CD14-positive monocyte (primary cell): ENCODE measurements around the gene CCDC50. TPM values are rescaled to one million over a fixed set of nuclear protein-coding genes. Genes with fewer than 3 reads are reported as not detected.

ENCODE experiments used
- DNase-seq, 3 donors: peaks; one replicate each; pipeline ENCODE4 v3.0.0-alpha.2; 2011 to 2022
- H2AFZ ChIP-seq: 2 replicates; pipeline ENCODE4 v1.6.0; 2012; ENCODE audit warnings: mild to moderate bottlenecking, low read depth, low read length, inconsistent platforms; ENCODE audit not compliant: insufficient read depth, poor library complexity, severe bottlenecking
- H3K27ac ChIP-seq, 2 donors: 1 replicate in 1 of 2; 2 replicates in 1 of 2; pipeline ENCODE4 v1.5.1; 2012 to 2013; ENCODE audit warnings: low read length in 2 of 2, control low read depth in 1 of 2, inconsistent platforms in 1 of 2, low read depth in 1 of 2, mild to moderate bottlenecking in 1 of 2
- H3K27me3 ChIP-seq, 2 donors: one replicate each; pipeline versions ENCODE4 v1.6.0 to v1.6.1; 2011 to 2013; ENCODE audit warnings: low read length in 2 of 2; ENCODE audit not compliant: control insufficient read depth in 2 of 2, insufficient read depth in 2 of 2
- H3K36me3 ChIP-seq, 2 donors: replicated peaks in 1 of 2; 1 replicate in 1 of 2; 2 replicates in 1 of 2; pipeline versions ENCODE4 v1.5.1 to v1.6.1; 2012 to 2013; ENCODE audit warnings: low read length in 2 of 2, control low read depth in 1 of 2, inconsistent platforms in 1 of 2, mild to moderate bottlenecking in 1 of 2; ENCODE audit not compliant: insufficient read depth in 2 of 2, control insufficient read depth in 1 of 2
- H3K4me1 ChIP-seq, 2 donors: 1 replicate in 1 of 2; 2 replicates in 1 of 2; pipeline versions ENCODE4 v1.5.1 to v1.6.1; 2012 to 2013; ENCODE audit warnings: low read length in 2 of 2, control low read depth in 1 of 2, inconsistent platforms in 1 of 2, mild to moderate bottlenecking in 1 of 2, moderate library complexity in 1 of 2; ENCODE audit not compliant: insufficient read depth in 2 of 2, control insufficient read depth in 1 of 2
- H3K4me2 ChIP-seq: replicated peaks from 2 replicates; pipeline ENCODE3; 2012; ENCODE audit warnings: low read length, moderate library complexity, mild to moderate bottlenecking; ENCODE audit not compliant: poor library complexity, severe bottlenecking; ENCODE audit errors: extremely low read depth
- H3K4me3 ChIP-seq, 3 experiments: fragments of 200-600 bp in 1 of 3; sonication (generic) in 1 of 3; replicated peaks in 1 of 3; 1 replicate in 2 of 3; 2 replicates in 1 of 3; pipeline ENCODE4 v1.5.1; 2011 to 2013; ENCODE audit warnings: low read length in 3 of 3, mild to moderate bottlenecking in 3 of 3, control low read depth in 2 of 3, low read depth in 2 of 3, inconsistent platforms in 1 of 3, moderate library complexity in 1 of 3
- H3K79me2 ChIP-seq: 2 replicates; pipeline ENCODE4 v1.6.0; 2012; ENCODE audit warnings: mild to moderate bottlenecking, control low read depth, inconsistent platforms, low read length, moderate library complexity; ENCODE audit not compliant: insufficient read depth
- H3K9ac ChIP-seq: 2 replicates; pipeline ENCODE4 v1.6.0; 2017; ENCODE audit warnings: low read length, mild to moderate bottlenecking; ENCODE audit not compliant: insufficient read depth, poor library complexity, severe bottlenecking
- H3K9me3 ChIP-seq, 2 donors: replicated peaks in 1 of 2; 1 replicate in 1 of 2; 2 replicates in 1 of 2; pipeline versions ENCODE4 v1.5.1 to v1.6.1; 2012 to 2013; ENCODE audit warnings: low read length in 2 of 2, control low read depth in 1 of 2; ENCODE audit not compliant: control insufficient read depth in 1 of 2, insufficient read depth in 1 of 2
- H4K20me1 ChIP-seq: 2 replicates; pipeline ENCODE4 v1.6.0; 2012; ENCODE audit warnings: mild to moderate bottlenecking, low read length, control low read depth, moderate library complexity; ENCODE audit not compliant: insufficient read depth
- H3K27ac Mint-ChIP-seq, 7 donors: one replicate each; pipeline ENCODE4 v1.8.0; 2020; ENCODE audit warnings: mild to moderate bottlenecking in 7 of 7, mixed read lengths in 7 of 7, moderate library complexity in 6 of 7, inconsistent platforms in 2 of 7
- H3K27me3 Mint-ChIP-seq, 3 donors: one replicate each; pipeline ENCODE4 v1.8.0; 2021 to 2022; ENCODE audit warnings: low read depth in 3 of 3, mild to moderate bottlenecking in 3 of 3, mixed read lengths in 3 of 3, moderate library complexity in 3 of 3, inconsistent platforms in 1 of 3
- H3K36me3 Mint-ChIP-seq, 2 donors: one replicate each; pipeline ENCODE4 v1.8.0; 2020; ENCODE audit warnings: mixed read lengths in 2 of 2, inconsistent platforms in 1 of 2, mild to moderate bottlenecking in 1 of 2
- H3K4me1 Mint-ChIP-seq: one replicate; pipeline ENCODE4 v1.8.0; 2020; ENCODE audit warnings: mild to moderate bottlenecking, mixed read lengths
- H3K4me3 Mint-ChIP-seq, 2 donors: one replicate each; pipeline ENCODE4 v1.8.0; 2020; ENCODE audit warnings: mild to moderate bottlenecking in 2 of 2, mixed read lengths in 2 of 2, moderate library complexity in 1 of 2
- H3K9me3 Mint-ChIP-seq, 7 donors: one replicate each; pipeline ENCODE4 v1.8.0; 2020 to 2022; ENCODE audit warnings: mixed read lengths in 7 of 7, mild to moderate bottlenecking in 6 of 7, moderate library complexity in 6 of 7, inconsistent platforms in 2 of 7
- CTCF ChIP-seq: fragments of 200-600 bp; IDR thresholded peaks from one replicate; pipeline ENCODE4 v1.8.0; 2022; ENCODE audit warnings: antibody characterized with exemption, mild to moderate bottlenecking
- WGBS: methylation state at CpG from one replicate; pipeline ENCODE4 v1.1.5; 2013; ENCODE audit warnings: missing lambda C conversion rate; ENCODE audit not compliant: insufficient coverage; 5-methylcytosine and 5-hydroxymethylcytosine counted together
- intact Hi-C, 2 donors: fragments of 100-400 bp; cut with micrococcal nuclease; formaldehyde crosslinking; loops; one replicate each; pipeline versions ENCODE4 v1.15.0 to v1.15.1; 2023
- polyA plus RNA-seq, 3 donors: library from polyadenylated mRNA; depleted of rRNA in 1 of 3; unstranded in 2 of 3; stranded (reverse) in 1 of 3; fragments of 300-500 nt in 2 of 3; fragments of >200 nt in 1 of 3; fragmentation: Illumina TruSeq in 2 of 3; gene quantifications; 1 replicate in 2 of 3; 2 replicates in 1 of 3; pipeline ENCODE4 v1.2.3, GENCODE V29; 2012 to 2021

The CCDC50 gene
- polyA plus RNA-seq, 3 donors = 13.3 to 29.2 (median 25.8) TPM

GRCh38 chr3:191328383-191328961 is 722 bp upstream of the CCDC50 start:
- peak overlapping the region; percentile 94 for H2AFZ ChIP-seq
- Mint-ChIP-seq H3K4me3 (peak overlapping the region; percentile 84 to 92), H3K4me1 (peaks cover 34% of the 10 kb centered on the region), H3K27ac (peak overlapping the region in 1 of 7 donors; percentile 6), H3K36me3 (peaks cover 0 to 4% of the 10 kb centered on the region in 2 donors), H3K27me3 (peaks cover 15 to 23% (median 17%) of the 10 kb centered on the region in 3 donors), H3K9me3 (peaks cover 0 to 7% (median 1%) of the 10 kb centered on the region in 7 donors)
- H3K27me3 ChIP-seq = no peaks in the 10 kb centered on the region
- DNase-seq = peak in 1 of 3 donors; percentile 3
- H3K9me3 ChIP-seq = no peaks in the 10 kb centered on the region
- H3K27ac ChIP-seq = peak overlapping the region in 1 of 2 donors; percentile 82
- intact Hi-C loops = no loop called here
- TF ChIP-seq CTCF = no peak
- H3K4me2 ChIP-seq = peak overlapping the region; percentile 83
- H3K4me3 ChIP-seq = peak overlapping the region; percentile 77 to 98 (median 88)
- WGBS = 83% methylated on average over 4 of the region's 9 CpGs
- peaks cover 16 to 38% of the 10 kb centered on the region in 2 donors for H3K4me1 ChIP-seq
- no peaks in the 10 kb centered on the region for H3K36me3 ChIP-seq
- peaks cover 38% of the 10 kb centered on the region for H3K79me2 ChIP-seq
- H3K9ac ChIP-seq = peak overlapping the region; percentile 89
- no peaks in the 10 kb centered on the region for H4K20me1 ChIP-seq

- Mint-ChIP-seq H3K4me1 (peaks cover 38% of the 10 kb centered on the region), H3K9me3 (peaks cover 0 to 3% (median 0%) of the 10 kb centered on the region in 7 donors), H3K36me3 (peaks cover 0 to 4% of the 10 kb centered on the region in 2 donors), H3K4me3 (peak within 1 kb of the TSS; percentile 84 to 92), H3K27ac (peak within 1 kb of the TSS; percentile 25 to 89 (median 69)), H3K27me3 (peaks cover 10 to 23% (median 14%) of the 10 kb centered on the region in 3 donors)
- peaks cover 16 to 38% of the 10 kb centered on the region in 2 donors for H3K4me1 ChIP-seq
- WGBS = 9% methylated on average over 18 of the region's 37 CpGs
- peaks cover 39% of the 10 kb centered on the region for H3K79me2 ChIP-seq
- H3K4me3 ChIP-seq = peak within 1 kb of the TSS; percentile 77 to 98 (median 88)
- peak within 1 kb of the TSS; percentile 83 for H3K4me2 ChIP-seq
- DNase-seq = peak in 2 of 3 donors; percentile 12 to 18
- no peak for TF ChIP-seq CTCF
- H2AFZ ChIP-seq = peak within 1 kb of the TSS; percentile 94
- intact Hi-C loops = no loop called here
- H3K27me3 ChIP-seq = no peaks in the 10 kb centered on the region
- H3K9me3 ChIP-seq = no peaks in the 10 kb centered on the region
- no peaks in the 10 kb centered on the region for H3K36me3 ChIP-seq
- peak within 1 kb of the TSS; percentile 48 to 82 for H3K27ac ChIP-seq
- peaks cover 4% of the 10 kb centered on the region for H4K20me1 ChIP-seq
- H3K9ac ChIP-seq = peak within 1 kb of the TSS; percentile 89
Measured at GRCh38 chr3:191329654-191330529, 698 bp downstream of the CCDC50 start, which contains the start of gene UTS2B. Gene UTS2B, minus strand, starts transcription at chr3:191330526. Its CDS starts 48,337 bp downstream, at chr3:191282189.
